Stomach (tissue), 9 donors: ENCODE results near the gene MANF. TPM values are rescaled to one million over a fixed set of nuclear protein-coding genes. Genes with fewer than 3 reads are reported as not detected.

Experiments used
- DNase-seq, 2 donors: peaks; one replicate each; pipeline versions ENCODE4 v3.0.0 to v3.0.0-alpha.2; 2013 to 2019
- H3K27ac ChIP-seq, 5 donors: fragments of 200-600 bp in 4 of 5; sonication (generic) in 4 of 5; one replicate each; pipeline ENCODE4 v1.5.1; 2013 to 2019; ENCODE audit warnings: mild to moderate bottlenecking in 1 of 5, moderate library complexity in 1 of 5
- H3K27me3 ChIP-seq, 3 donors: fragments of 200-600 bp; sonication (generic); one replicate each; pipeline ENCODE4 v1.5.1; 2017 to 2019; ENCODE audit warnings: mixed run types in 1 of 3
- H3K36me3 ChIP-seq, 4 donors: fragments of 200-600 bp; sonication (generic); 1 replicate in 3 of 4; 2 replicates in 1 of 4; pipeline ENCODE4 v1.5.1; 2016 to 2019
- H3K4me1 ChIP-seq, 4 donors: fragments of 200-600 bp; sonication (generic); one replicate each; pipeline ENCODE4 v1.5.1; 2016 to 2019
- H3K4me3 ChIP-seq, 4 donors: fragments of 200-600 bp; sonication (generic) in 3 of 4; one replicate each; pipeline ENCODE4 v1.5.1; 2016 to 2019; ENCODE audit warnings: mild to moderate bottlenecking in 1 of 4
- H3K9me3 ChIP-seq, 4 donors: fragments of 200-600 bp; sonication (generic); one replicate each; pipeline ENCODE4 v1.5.1; 2016 to 2019
- EP300 ChIP-seq: sonication (generic); formaldehyde crosslinking; IDR thresholded peaks from one replicate; pipeline ENCODE4 v1.6.1; 2017; ENCODE audit warnings: antibody characterized with exemption
- POLR2A ChIP-seq, 4 donors: fragments of 450-650 bp; IDR thresholded peaks; one replicate each; pipeline ENCODE4 v1.6.1; 2016; ENCODE audit warnings: antibody characterized with exemption in 4 of 4, control low read depth in 2 of 4, mild to moderate bottlenecking in 1 of 4, moderate library complexity in 1 of 4
- POLR2AphosphoS5 ChIP-seq, 3 donors: sonication (generic); formaldehyde crosslinking; IDR thresholded peaks; one replicate each; pipeline ENCODE4 v1.6.1; 2016; ENCODE audit warnings: antibody characterized with exemption in 3 of 3
- WGBS, 5 donors: extraction: QIAGEN DNeasy Blood & Tissue Kit in 3 of 5; methylation state at CpG; one replicate each; pipeline versions ENCODE4 v1.1.5 to v1.1.7; 2013 to 2018; 5-methylcytosine and 5-hydroxymethylcytosine counted together
- intact Hi-C: fragments of 100-400 bp; cut with DNase I; formaldehyde crosslinking; loops from one replicate; pipeline ENCODE4 v1.15.1; 2023; ENCODE audit warnings: low total_unique reads
- polyA plus RNA-seq, 3 donors: library from polyadenylated mRNA; stranded (reverse); fragments of 200-250 nt; gene quantifications; one replicate each; pipeline ENCODE4 v1.2.3, GENCODE V29; 2013
- total RNA-seq, 5 donors: library from RNA; depleted of rRNA; stranded (reverse); fragments of >200 nt; gene quantifications; one replicate each; pipeline versions ENCODE4 v1.1.0 to v1.2.3, GENCODE V29; 2014 to 2016
- TF ChIP-seq, protein P1 (sequence below), 7 experiments: fragments of 450-650 bp in 4 of 7; fragments of 200-600 bp in 3 of 7; sonication (generic) in 3 of 7; IDR thresholded peaks; one replicate each; pipeline ENCODE4 v1.5.1; 2016 to 2019; ENCODE audit warnings: antibody characterized with exemption in 7 of 7, control low read depth in 2 of 7, mild to moderate bottlenecking in 1 of 7
- donor health status: healthy with polysubstance abuse.
- donor health status: Bipolar disorder and iron deficiency.
- donor health status: healthy.

The MANF gene
- total and polyA plus RNA-seq, 8 donors, result 0.58 to 76.4 (median 31.7) TPM

DNA sequence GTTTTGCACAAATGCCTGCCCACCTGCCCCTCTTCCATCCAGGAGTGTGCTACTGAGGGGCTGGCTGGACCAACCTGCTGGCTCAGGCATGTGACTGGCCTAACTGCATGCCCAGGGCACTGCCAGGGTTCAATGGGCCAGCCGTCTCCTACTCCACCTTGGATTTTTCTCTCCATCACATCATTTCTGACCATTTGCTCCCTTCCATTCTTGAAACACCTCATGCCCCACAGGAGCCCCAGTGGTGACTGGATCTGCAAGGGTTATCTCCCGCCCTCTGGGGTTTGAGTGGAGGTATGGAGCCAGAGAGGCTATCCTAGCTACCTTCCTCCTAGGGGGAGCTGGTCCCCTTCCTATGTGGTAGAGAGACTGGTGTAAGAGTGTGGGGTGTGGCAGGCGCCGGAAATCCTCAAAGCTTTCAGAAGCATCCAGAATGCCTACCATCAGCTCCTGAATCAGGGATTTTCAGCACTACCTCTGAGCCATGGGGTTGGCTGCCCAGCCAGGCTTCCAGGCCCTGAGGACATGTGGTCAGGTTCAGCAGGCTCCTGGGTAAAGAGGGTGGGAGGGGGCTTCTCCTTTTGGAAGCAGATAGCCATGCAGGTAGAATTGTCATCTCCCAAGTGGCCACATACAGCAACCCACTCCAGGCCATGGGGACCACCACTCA is 2.9 kb upstream of the MANF start:
- H3K27ac ChIP-seq, result no peak overlapping the region
- intact Hi-C loops, result loop anchor here (10.0 kb wide), 1 partner anchor 757 kb away; no protein-coding TSS in a partner anchor
- TF ChIP-seq POLR2AphosphoS5 (IDR thresholded peaks at IDR 0.05) (no peak), EP300 (no peak), POLR2A (IDR thresholded peaks at IDR 0.05) (no peak)
- TF ChIP-seq, protein P1, sequence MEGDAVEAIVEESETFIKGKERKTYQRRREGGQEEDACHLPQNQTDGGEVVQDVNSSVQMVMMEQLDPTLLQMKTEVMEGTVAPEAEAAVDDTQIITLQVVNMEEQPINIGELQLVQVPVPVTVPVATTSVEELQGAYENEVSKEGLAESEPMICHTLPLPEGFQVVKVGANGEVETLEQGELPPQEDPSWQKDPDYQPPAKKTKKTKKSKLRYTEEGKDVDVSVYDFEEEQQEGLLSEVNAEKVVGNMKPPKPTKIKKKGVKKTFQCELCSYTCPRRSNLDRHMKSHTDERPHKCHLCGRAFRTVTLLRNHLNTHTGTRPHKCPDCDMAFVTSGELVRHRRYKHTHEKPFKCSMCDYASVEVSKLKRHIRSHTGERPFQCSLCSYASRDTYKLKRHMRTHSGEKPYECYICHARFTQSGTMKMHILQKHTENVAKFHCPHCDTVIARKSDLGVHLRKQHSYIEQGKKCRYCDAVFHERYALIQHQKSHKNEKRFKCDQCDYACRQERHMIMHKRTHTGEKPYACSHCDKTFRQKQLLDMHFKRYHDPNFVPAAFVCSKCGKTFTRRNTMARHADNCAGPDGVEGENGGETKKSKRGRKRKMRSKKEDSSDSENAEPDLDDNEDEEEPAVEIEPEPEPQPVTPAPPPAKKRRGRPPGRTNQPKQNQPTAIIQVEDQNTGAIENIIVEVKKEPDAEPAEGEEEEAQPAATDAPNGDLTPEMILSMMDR (IDR thresholded peaks at IDR 0.05), result no peak
- no peak for DNase-seq
- H3K27me3 ChIP-seq, result no peaks in the 10 kb centered on the region
- H3K9me3 ChIP-seq, result no peaks in the 10 kb centered on the region
- no peaks in the 10 kb centered on the region for H3K36me3 ChIP-seq
- peaks cover 24 to 34% (median 32%) of the 10 kb centered on the region in 4 donors for H3K4me1 ChIP-seq
- H3K4me3 ChIP-seq, result no peak overlapping the region
- 94 to 96% (median 95%) methylated on average over 4 of the region's 4 CpGs for WGBS, 5 donors

DNA sequence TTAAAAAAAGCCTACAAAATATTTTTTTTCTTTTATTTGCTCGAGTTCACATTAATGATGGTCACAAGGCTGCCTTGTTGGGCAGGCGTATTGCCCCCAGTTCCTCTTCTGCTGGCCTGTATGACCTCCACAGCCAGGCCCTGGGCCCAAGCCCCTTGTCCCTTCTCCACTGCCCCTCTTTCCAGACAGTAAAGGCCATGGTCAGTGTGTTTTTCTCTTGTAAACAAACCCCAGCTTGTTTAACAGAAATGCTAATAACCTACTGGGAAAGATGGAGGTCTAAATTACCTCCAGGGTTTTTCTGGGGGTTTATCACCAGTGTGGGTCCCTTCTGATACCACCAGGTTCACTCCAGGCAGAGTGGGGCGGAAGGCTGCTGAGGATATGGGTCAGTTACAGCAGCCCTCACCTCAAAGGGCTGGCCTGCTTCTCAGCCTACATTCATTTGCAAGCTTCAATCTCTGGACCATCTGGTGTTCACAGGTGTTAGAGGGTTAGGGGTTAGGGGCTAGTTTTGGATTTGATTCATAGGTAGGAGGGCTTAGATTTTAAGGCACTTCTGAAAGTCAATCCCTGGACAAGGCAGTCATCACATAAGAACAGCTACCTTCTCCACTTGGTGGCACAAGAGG is 2.0 kb upstream of the MANF start:
- H3K9me3 ChIP-seq, result no peaks in the 10 kb centered on the region
- TF ChIP-seq POLR2A (IDR thresholded peaks at IDR 0.05) (no peak), POLR2AphosphoS5 (IDR thresholded peaks at IDR 0.05) (no peak), EP300 (no peak)
- TF ChIP-seq, protein P1 (IDR thresholded peaks at IDR 0.05), result no peak
- H3K27me3 ChIP-seq, result no peaks in the 10 kb centered on the region
- 88 to 97% (median 96%) methylated on average over 3 of the region's 3 CpGs for WGBS, 5 donors
- no peak overlapping the region for H3K27ac ChIP-seq
- H3K4me3 ChIP-seq, result no peak overlapping the region
- peaks cover 32 to 42% (median 41%) of the 10 kb centered on the region in 4 donors for H3K4me1 ChIP-seq
- intact Hi-C loops, result loop anchor here (10.0 kb wide), 1 partner anchor 758 kb away; no protein-coding TSS in a partner anchor
- DNase-seq, result no peak
- H3K36me3 ChIP-seq, result peaks cover 7 to 8% (median 8%) of the 10 kb centered on the region in 4 donors

DNA sequence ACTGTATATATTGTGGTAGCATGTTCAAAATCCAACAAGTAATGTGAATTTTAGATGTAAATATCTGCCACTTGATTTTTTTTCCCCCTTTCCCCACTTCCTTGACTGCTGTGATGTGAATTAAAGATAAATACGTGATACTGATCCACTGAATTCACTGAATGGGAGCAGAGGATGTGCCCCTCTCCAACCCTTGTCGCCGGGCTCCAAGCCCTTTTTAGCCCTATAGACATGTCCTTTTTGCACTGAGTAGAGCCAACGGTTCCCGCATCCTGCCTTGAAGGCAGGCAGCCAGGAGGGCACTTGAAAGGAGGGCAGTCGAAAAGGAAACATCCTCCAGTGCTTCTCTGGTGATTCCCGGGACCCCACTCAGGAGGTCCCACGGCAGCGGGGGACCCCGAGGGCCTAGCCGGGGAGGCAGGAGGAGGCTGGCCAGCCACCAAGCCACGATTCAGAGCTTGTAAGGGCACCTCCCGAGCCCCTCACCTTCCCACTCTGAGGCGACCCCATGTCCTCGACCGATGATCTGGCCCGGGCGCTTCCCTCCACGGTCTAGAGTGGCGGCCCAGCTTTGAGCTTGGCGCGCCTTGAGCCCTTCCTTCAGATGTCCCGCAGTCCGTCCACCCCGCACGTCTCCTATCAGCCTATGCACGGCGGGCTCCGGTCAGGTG is 901 bp upstream of the MANF start:
- no peak for DNase-seq
- Histone ChIP-seq H3K27ac (peak overlapping the region; percentile 85 to 97 (median 95)), H3K4me3 (peak overlapping the region; percentile 84 to 90 (median 88)), H3K36me3 (peaks cover 13 to 19% (median 19%) of the 10 kb centered on the region in 4 donors), H3K9me3 (no peaks in the 10 kb centered on the region), H3K27me3 (no peaks in the 10 kb centered on the region), H3K4me1 (peaks cover 37 to 53% (median 52%) of the 10 kb centered on the region in 4 donors)
- WGBS, 5 donors, result 0 to 1% (median 0%) methylated on average over 24 to 29 of the region's 29 CpGs
- TF ChIP-seq POLR2AphosphoS5 (IDR thresholded peaks at IDR 0.05) (no peak), POLR2A (IDR thresholded peaks at IDR 0.05) (no peak), EP300 (no peak)
- TF ChIP-seq, protein P1 (IDR thresholded peaks at IDR 0.05), result no peak
- intact Hi-C loops, result loop anchor here (10.0 kb wide), 1 partner anchor 759 kb away; no protein-coding TSS in a partner anchor

DNA sequence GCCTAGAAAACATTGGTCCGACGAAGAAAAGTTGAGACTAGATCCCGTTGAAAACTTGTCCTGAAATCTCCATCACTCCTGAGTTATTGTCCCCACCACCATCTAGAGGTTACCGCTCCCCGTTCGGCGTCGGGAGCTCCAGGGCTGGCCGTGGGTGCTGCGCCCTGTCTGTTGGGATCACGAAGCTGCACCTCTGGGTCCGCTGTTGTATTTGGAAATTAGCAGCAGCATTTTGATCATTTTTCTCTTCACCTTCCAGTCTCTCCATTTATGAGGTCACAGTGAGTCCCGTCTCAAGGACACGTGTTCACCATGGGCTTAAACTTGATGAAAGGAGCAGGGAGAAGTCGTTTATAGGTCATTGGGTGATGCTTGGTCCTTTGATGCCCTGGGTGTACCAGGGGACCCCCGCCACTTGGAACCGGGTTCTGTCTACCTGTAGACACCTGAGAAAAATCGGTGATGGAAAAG is 565 bp downstream of the MANF start:
- peak in 1 of 2 donors; percentile 38 for DNase-seq
- WGBS, 5 donors, result 0 to 6% (median 2%) methylated on average over 18 of the region's 18 CpGs
- H3K4me3 ChIP-seq, result peak overlapping the region; percentile 84 to 90 (median 88)
- peak overlapping the region; percentile 85 to 97 (median 95) for H3K27ac ChIP-seq
- H3K4me1 ChIP-seq, result peaks cover 52 to 68% (median 67%) of the 10 kb centered on the region in 4 donors
- H3K27me3 ChIP-seq, result no peaks in the 10 kb centered on the region
- no peaks in the 10 kb centered on the region for H3K9me3 ChIP-seq
- no peak for TF ChIP-seq EP300
- no peak for TF ChIP-seq POLR2AphosphoS5 (IDR thresholded peaks at IDR 0.05)
- no peak for TF ChIP-seq POLR2A (IDR thresholded peaks at IDR 0.05)
- TF ChIP-seq, protein P1 (IDR thresholded peaks at IDR 0.05), result no peak
- intact Hi-C loops, result loop anchor here (10.0 kb wide), 1 partner anchor 761 kb away; no protein-coding TSS in a partner anchor
- peaks cover 13 to 26% (median 24%) of the 10 kb centered on the region in 4 donors for H3K36me3 ChIP-seq
